NB4 (cell line): ENCODE data around the gene ZNF418.
A peak's percentile ranks its signal among the peaks of the same experiment; 100 is the strongest.
"Not testable (repeated sequence)": the region's sequence is repeated elsewhere in the genome, so short reads cannot be mapped to it uniquely, and the experiment has no call there.

Experiments
- DNase-seq: peaks from one replicate; pipeline ENCODE4 v3.0.0; 2010; ENCODE audit warnings: low read depth
- H3K4me3 ChIP-seq: one replicate; pipeline ENCODE4 v1.5.1; 2011; ENCODE audit warnings: mild to moderate bottlenecking, low read depth, low read length, moderate library complexity
- CTCF ChIP-seq: IDR thresholded peaks from one replicate; pipeline ENCODE4 v1.5.1; 2012; ENCODE audit warnings: low read depth, low read length
- MAX ChIP-seq: IDR thresholded peaks from 2 replicates; pipeline ENCODE4 v1.6.1; 2011; ENCODE audit warnings: low read depth, low read length
- MYC ChIP-seq: IDR thresholded peaks from 2 replicates; pipeline ENCODE4 v1.6.1; 2011; ENCODE audit warnings: low read depth, low read length
- POLR2A ChIP-seq: IDR thresholded peaks from 2 replicates; pipeline ENCODE4 v1.6.1; 2011; ENCODE audit warnings: mild to moderate bottlenecking; ENCODE audit not compliant: insufficient read length; ENCODE audit errors: extremely low read depth

Gene ZNF418

GRCh38 chr19:57907394-57907793 is 27.8 kb downstream of the ZNF418 start:
- H3K4me3 ChIP-seq, result no peak overlapping the region
- TF ChIP-seq POLR2A (no peak), MYC (no peak), MAX (no peak), CTCF (no peak)
- DNase-seq, result no peak

GRCh38 chr19:57905258-57905657 is 29.9 kb downstream of the ZNF418 start:
- no peak for DNase-seq
- TF ChIP-seq MYC (no peak), POLR2A (no peak), MAX (no peak), CTCF (no peak)
- no peak overlapping the region for H3K4me3 ChIP-seq

GRCh38 chr19:57903618-57904184 is 31.5 kb downstream of the ZNF418 start:
- DNase-seq, result no peak
- TF ChIP-seq POLR2A, result no peak
- no peak for TF ChIP-seq CTCF
- no peak for TF ChIP-seq MYC
- TF ChIP-seq MAX, result no peak
- no peak overlapping the region for H3K4me3 ChIP-seq

- no peak for DNase-seq
- H3K4me3 ChIP-seq, result no peak overlapping the region
- TF ChIP-seq POLR2A, result no peak
- no peak for TF ChIP-seq MAX
- no peak for TF ChIP-seq CTCF
- no peak for TF ChIP-seq MYC
Observed at GRCh38 chr19:57900311-57900710, 34.9 kb downstream of the ZNF418 start.

GRCh38 chr19:57890706-57891105 is 44.5 kb downstream of the ZNF418 start:
- not testable (repeated sequence) for H3K4me3 ChIP-seq, DNase-seq

GRCh38 chr19:57888560-57889231 is 46.5 kb downstream of the ZNF418 start, which contains the start of gene ZNF814:
ZNF814 (minus strand) TSS chr19:57889037; CDS start chr19:57888802, 235 bp downstream.
- H3K4me3 ChIP-seq, result no peak within 1 kb of the TSS
- DNase-seq, result peak; percentile 14
- TF ChIP-seq CTCF (peak; percentile 24), MAX (no peak), POLR2A (no peak), MYC (no peak)
